WERI-Rb-1 (cell line): ENCODE measurements around the gene RIMS4.

Experiments
- DNase-seq: peaks from one replicate; pipeline ENCODE4 v3.0.0-alpha.2; 2020
- H3K27ac ChIP-seq: fragments of 250-450 bp; sonication (Bioruptor Pico); 2 replicates; pipeline ENCODE4 v1.5.1; 2020; ENCODE audit warnings: mild to moderate bottlenecking, moderate library complexity
- H3K27me3 ChIP-seq: fragments of 250-450 bp; sonication (Bioruptor Pico); 2 replicates; pipeline ENCODE4 v1.5.1; 2021; ENCODE audit warnings: mild to moderate bottlenecking, low read depth, moderate library complexity; ENCODE audit not compliant: insufficient read depth, severe bottlenecking
- H3K36me3 ChIP-seq: fragments of 250-450 bp; sonication (Bioruptor Pico); 2 replicates; pipeline ENCODE4 v1.5.1; 2020; ENCODE audit warnings: mild to moderate bottlenecking, moderate library complexity
- H3K4me3 ChIP-seq: 2 replicates; pipeline ENCODE4 v1.5.1; 2011; ENCODE audit warnings: low read depth, mild to moderate bottlenecking, control low read depth, low read length
- H3K9me3 ChIP-seq: fragments of 250-450 bp; sonication (Bioruptor Pico); 2 replicates; pipeline ENCODE4 v1.5.1; 2021; ENCODE audit warnings: mild to moderate bottlenecking, moderate library complexity; ENCODE audit not compliant: severe bottlenecking
- TF ChIP-seq, protein P1 (sequence below): IDR thresholded peaks from 2 replicates; pipeline ENCODE4 v1.5.1; 2011; ENCODE audit warnings: low read depth, mild to moderate bottlenecking, control low read depth, inconsistent platforms, low read length

RIMS4 gene

DNA sequence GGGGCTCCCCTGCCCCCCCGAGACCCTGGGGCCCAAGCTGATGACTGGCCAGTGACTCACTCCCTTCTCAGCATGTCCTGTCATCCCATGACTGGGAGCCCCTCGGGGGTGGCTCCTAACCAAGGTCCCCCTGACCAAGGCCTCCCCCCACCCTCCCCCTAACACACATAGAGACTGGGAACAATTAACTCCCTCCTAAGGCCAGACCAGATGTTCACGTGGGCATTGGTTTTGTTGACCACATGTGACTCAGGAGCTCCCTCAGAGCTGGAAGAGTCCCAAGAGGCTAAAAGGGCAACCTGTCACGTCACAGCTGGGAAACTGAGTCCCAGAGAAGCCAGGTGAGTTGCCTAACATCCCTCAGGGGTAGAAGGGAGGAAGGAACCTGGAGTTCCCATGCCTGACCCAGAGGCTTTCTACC lies 105.8 kb downstream of the RIMS4 start:
- DNase-seq = no peak
- Histone ChIP-seq H3K27ac (no peak overlapping the region), H3K9me3 (no peaks in the 10 kb centered on the region), H3K27me3 (no peaks in the 10 kb centered on the region), H3K4me3 (no peak overlapping the region), H3K36me3 (no peaks in the 10 kb centered on the region)
- TF ChIP-seq, protein P1, sequence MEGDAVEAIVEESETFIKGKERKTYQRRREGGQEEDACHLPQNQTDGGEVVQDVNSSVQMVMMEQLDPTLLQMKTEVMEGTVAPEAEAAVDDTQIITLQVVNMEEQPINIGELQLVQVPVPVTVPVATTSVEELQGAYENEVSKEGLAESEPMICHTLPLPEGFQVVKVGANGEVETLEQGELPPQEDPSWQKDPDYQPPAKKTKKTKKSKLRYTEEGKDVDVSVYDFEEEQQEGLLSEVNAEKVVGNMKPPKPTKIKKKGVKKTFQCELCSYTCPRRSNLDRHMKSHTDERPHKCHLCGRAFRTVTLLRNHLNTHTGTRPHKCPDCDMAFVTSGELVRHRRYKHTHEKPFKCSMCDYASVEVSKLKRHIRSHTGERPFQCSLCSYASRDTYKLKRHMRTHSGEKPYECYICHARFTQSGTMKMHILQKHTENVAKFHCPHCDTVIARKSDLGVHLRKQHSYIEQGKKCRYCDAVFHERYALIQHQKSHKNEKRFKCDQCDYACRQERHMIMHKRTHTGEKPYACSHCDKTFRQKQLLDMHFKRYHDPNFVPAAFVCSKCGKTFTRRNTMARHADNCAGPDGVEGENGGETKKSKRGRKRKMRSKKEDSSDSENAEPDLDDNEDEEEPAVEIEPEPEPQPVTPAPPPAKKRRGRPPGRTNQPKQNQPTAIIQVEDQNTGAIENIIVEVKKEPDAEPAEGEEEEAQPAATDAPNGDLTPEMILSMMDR = no peak

DNA sequence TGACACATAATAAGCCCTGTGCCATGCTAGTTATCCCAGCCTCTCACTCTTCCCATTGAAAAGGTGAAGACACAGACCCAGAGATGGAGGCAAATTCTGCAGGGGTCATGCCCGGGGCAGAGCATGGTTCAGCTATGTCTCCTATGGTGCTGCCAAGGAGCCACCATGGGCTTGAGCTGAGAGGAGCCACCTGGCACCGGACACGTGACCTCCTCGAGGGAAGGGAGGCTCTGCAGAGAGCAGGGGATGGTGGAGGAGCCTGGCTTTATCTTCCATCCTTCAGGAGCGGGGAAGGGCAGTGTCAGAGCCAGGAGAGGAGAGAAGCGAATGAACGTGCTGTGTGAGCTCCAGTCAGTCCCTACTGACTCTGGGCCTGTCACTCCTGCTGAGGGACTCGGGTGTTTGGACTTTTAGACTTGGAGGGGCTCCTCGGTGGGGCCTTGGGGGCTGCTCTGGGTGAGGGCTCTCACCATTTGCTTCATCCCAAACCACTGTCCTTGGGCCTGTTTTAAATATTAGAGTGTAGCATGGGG lies 106.3 kb downstream of the RIMS4 start:
- Histone ChIP-seq H3K36me3 (no peaks in the 10 kb centered on the region), H3K27ac (no peak overlapping the region), H3K9me3 (no peaks in the 10 kb centered on the region), H3K27me3 (no peaks in the 10 kb centered on the region), H3K4me3 (no peak overlapping the region)
- no peak for DNase-seq
- TF ChIP-seq, protein P1 = no peak

DNA sequence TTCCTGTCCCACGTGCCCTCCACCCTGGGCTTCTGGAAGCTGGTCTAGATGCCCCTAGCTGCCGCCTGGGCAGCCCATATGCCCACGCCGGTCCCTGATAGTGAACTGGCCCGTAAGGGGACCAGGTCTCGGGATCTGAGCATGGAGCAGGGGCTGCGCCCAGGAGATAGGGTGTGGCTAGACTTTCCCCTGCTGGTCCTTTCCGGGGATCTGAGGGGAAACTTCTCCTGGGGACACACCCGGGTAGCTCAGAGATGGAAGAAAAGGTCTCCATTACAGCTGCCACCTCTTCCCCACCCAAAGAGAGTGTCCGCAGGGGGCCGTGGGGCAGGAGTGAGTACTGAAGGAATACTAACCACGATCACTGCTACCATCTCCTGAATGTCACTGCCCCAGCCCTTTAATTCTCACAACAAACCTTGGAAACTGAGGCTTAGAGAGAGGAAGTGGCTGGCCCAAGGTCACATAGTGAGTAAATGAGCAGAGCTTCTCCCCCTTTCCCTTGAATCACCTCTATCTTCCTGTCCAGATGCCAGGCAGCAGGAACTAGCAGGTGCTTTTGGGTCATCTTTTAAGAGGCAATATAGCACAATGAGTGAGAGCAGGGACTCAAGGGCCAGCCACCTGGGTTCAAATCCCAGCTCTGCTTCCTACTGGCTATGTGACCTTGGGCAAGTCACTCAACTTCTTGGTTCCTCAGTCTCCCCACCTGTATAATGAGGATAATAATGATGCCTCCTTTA lies 107.0 kb downstream of the RIMS4 start:
- Histone ChIP-seq H3K27ac (no peak overlapping the region), H3K27me3 (no peaks in the 10 kb centered on the region), H3K9me3 (no peaks in the 10 kb centered on the region), H3K36me3 (no peaks in the 10 kb centered on the region), H3K4me3 (no peak overlapping the region)
- no peak for DNase-seq
- TF ChIP-seq, protein P1 = no peak

DNA sequence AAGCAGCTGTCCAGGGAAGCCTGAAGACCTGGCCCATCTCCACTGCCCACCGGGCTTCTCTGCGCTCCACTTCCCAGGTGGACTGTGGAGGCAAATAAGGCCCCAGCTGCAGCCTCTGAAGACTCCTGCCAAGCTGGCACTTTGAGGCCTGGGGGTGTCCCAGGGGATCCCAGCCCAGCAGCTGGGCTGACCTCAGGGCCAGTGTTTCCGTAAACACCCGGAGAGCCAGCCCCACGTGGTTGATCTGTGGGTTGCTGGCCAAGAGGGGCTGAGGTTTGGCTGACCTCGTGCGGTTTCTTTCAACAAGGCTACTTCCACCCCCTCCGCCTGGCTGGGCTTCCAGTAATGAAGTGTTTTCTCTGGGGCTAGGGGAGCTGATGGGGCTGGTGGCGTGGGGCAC lies 107.6 kb downstream of the RIMS4 start:
- TF ChIP-seq, protein P1 = no peak
- Histone ChIP-seq H3K27ac (no peak overlapping the region), H3K9me3 (no peaks in the 10 kb centered on the region), H3K4me3 (no peak overlapping the region), H3K27me3 (no peaks in the 10 kb centered on the region), H3K36me3 (no peaks in the 10 kb centered on the region)
- no peak for DNase-seq

DNA sequence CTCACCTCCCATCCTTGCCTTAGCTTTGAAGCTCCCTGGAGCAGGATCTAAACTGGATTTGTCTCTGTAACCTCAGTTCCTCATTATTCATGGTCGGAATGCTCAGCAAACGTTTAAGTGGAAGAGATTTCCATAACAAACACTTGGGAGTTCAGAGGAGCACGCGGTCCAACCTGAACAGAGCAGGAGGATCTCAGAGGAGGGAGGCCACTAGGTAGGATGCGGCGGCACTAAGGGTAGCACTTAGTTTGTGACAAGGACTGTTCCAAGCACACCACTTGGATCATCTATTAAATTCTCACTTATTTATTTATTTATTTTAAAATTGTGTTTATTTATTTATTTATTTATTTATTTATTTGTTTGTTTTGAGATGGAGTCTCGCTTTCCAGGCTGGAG lies 108.5 kb downstream of the RIMS4 start:
- peaks cover under 1% of the 10 kb centered on the region for H3K9me3 ChIP-seq
- no peaks in the 10 kb centered on the region for H3K36me3 ChIP-seq
- H3K4me3 ChIP-seq = no peak overlapping the region
- H3K27ac ChIP-seq = peak overlapping the region; percentile 88
- TF ChIP-seq, protein P1 = no peak
- DNase-seq = no peak
- H3K27me3 ChIP-seq = no peaks in the 10 kb centered on the region
